CD14-positive monocyte (primary cell): ENCODE measurements around the gene UTP25. TPM values are rescaled to one million over a fixed set of nuclear protein-coding genes. Genes with fewer than 3 reads are reported as not detected.

Experiments used
- DNase-seq, 3 donors: peaks; one replicate each; pipeline ENCODE4 v3.0.0-alpha.2; 2011 to 2022
- H2AFZ ChIP-seq: 2 replicates; pipeline ENCODE4 v1.6.0; 2012; ENCODE audit warnings: mild to moderate bottlenecking, low read depth, low read length, inconsistent platforms; ENCODE audit not compliant: insufficient read depth, poor library complexity, severe bottlenecking
- H3K27ac ChIP-seq, 2 donors: 1 replicate in 1 of 2; 2 replicates in 1 of 2; pipeline ENCODE4 v1.5.1; 2012 to 2013; ENCODE audit warnings: low read length in 2 of 2, control low read depth in 1 of 2, inconsistent platforms in 1 of 2, low read depth in 1 of 2, mild to moderate bottlenecking in 1 of 2
- H3K27me3 ChIP-seq, 2 donors: one replicate each; pipeline versions ENCODE4 v1.6.0 to v1.6.1; 2011 to 2013; ENCODE audit warnings: low read length in 2 of 2; ENCODE audit not compliant: control insufficient read depth in 2 of 2, insufficient read depth in 2 of 2
- H3K36me3 ChIP-seq, 2 donors: replicated peaks in 1 of 2; 1 replicate in 1 of 2; 2 replicates in 1 of 2; pipeline versions ENCODE4 v1.5.1 to v1.6.1; 2012 to 2013; ENCODE audit warnings: low read length in 2 of 2, control low read depth in 1 of 2, inconsistent platforms in 1 of 2, mild to moderate bottlenecking in 1 of 2; ENCODE audit not compliant: insufficient read depth in 2 of 2, control insufficient read depth in 1 of 2
- H3K4me1 ChIP-seq, 2 donors: 1 replicate in 1 of 2; 2 replicates in 1 of 2; pipeline versions ENCODE4 v1.5.1 to v1.6.1; 2012 to 2013; ENCODE audit warnings: low read length in 2 of 2, control low read depth in 1 of 2, inconsistent platforms in 1 of 2, mild to moderate bottlenecking in 1 of 2, moderate library complexity in 1 of 2; ENCODE audit not compliant: insufficient read depth in 2 of 2, control insufficient read depth in 1 of 2
- H3K4me2 ChIP-seq: replicated peaks from 2 replicates; pipeline ENCODE3; 2012; ENCODE audit warnings: low read length, moderate library complexity, mild to moderate bottlenecking; ENCODE audit not compliant: poor library complexity, severe bottlenecking; ENCODE audit errors: extremely low read depth
- H3K4me3 ChIP-seq, 3 experiments: fragments of 200-600 bp in 1 of 3; sonication (generic) in 1 of 3; replicated peaks in 1 of 3; 1 replicate in 2 of 3; 2 replicates in 1 of 3; pipeline ENCODE4 v1.5.1; 2011 to 2013; ENCODE audit warnings: low read length in 3 of 3, mild to moderate bottlenecking in 3 of 3, control low read depth in 2 of 3, low read depth in 2 of 3, inconsistent platforms in 1 of 3, moderate library complexity in 1 of 3
- H3K79me2 ChIP-seq: 2 replicates; pipeline ENCODE4 v1.6.0; 2012; ENCODE audit warnings: mild to moderate bottlenecking, control low read depth, inconsistent platforms, low read length, moderate library complexity; ENCODE audit not compliant: insufficient read depth
- H3K9ac ChIP-seq: 2 replicates; pipeline ENCODE4 v1.6.0; 2017; ENCODE audit warnings: low read length, mild to moderate bottlenecking; ENCODE audit not compliant: insufficient read depth, poor library complexity, severe bottlenecking
- H3K9me3 ChIP-seq, 2 donors: replicated peaks in 1 of 2; 1 replicate in 1 of 2; 2 replicates in 1 of 2; pipeline versions ENCODE4 v1.5.1 to v1.6.1; 2012 to 2013; ENCODE audit warnings: low read length in 2 of 2, control low read depth in 1 of 2; ENCODE audit not compliant: control insufficient read depth in 1 of 2, insufficient read depth in 1 of 2
- H4K20me1 ChIP-seq: 2 replicates; pipeline ENCODE4 v1.6.0; 2012; ENCODE audit warnings: mild to moderate bottlenecking, low read length, control low read depth, moderate library complexity; ENCODE audit not compliant: insufficient read depth
- H3K27ac Mint-ChIP-seq, 7 donors: one replicate each; pipeline ENCODE4 v1.8.0; 2020; ENCODE audit warnings: mild to moderate bottlenecking in 7 of 7, mixed read lengths in 7 of 7, moderate library complexity in 6 of 7, inconsistent platforms in 2 of 7
- H3K27me3 Mint-ChIP-seq, 3 donors: one replicate each; pipeline ENCODE4 v1.8.0; 2021 to 2022; ENCODE audit warnings: low read depth in 3 of 3, mild to moderate bottlenecking in 3 of 3, mixed read lengths in 3 of 3, moderate library complexity in 3 of 3, inconsistent platforms in 1 of 3
- H3K36me3 Mint-ChIP-seq, 2 donors: one replicate each; pipeline ENCODE4 v1.8.0; 2020; ENCODE audit warnings: mixed read lengths in 2 of 2, inconsistent platforms in 1 of 2, mild to moderate bottlenecking in 1 of 2
- H3K4me1 Mint-ChIP-seq: one replicate; pipeline ENCODE4 v1.8.0; 2020; ENCODE audit warnings: mild to moderate bottlenecking, mixed read lengths
- H3K4me3 Mint-ChIP-seq, 2 donors: one replicate each; pipeline ENCODE4 v1.8.0; 2020; ENCODE audit warnings: mild to moderate bottlenecking in 2 of 2, mixed read lengths in 2 of 2, moderate library complexity in 1 of 2
- H3K9me3 Mint-ChIP-seq, 7 donors: one replicate each; pipeline ENCODE4 v1.8.0; 2020 to 2022; ENCODE audit warnings: mixed read lengths in 7 of 7, mild to moderate bottlenecking in 6 of 7, moderate library complexity in 6 of 7, inconsistent platforms in 2 of 7
- WGBS: methylation state at CpG from one replicate; pipeline ENCODE4 v1.1.5; 2013; ENCODE audit warnings: missing lambda C conversion rate; ENCODE audit not compliant: insufficient coverage; 5-methylcytosine and 5-hydroxymethylcytosine counted together
- intact Hi-C, 2 donors: fragments of 100-400 bp; cut with micrococcal nuclease; formaldehyde crosslinking; loops; one replicate each; pipeline versions ENCODE4 v1.15.0 to v1.15.1; 2023
- polyA plus RNA-seq, 3 donors: library from polyadenylated mRNA; depleted of rRNA in 1 of 3; unstranded in 2 of 3; stranded (reverse) in 1 of 3; fragments of 300-500 nt in 2 of 3; fragments of >200 nt in 1 of 3; fragmentation: Illumina TruSeq in 2 of 3; gene quantifications; 1 replicate in 2 of 3; 2 replicates in 1 of 3; pipeline ENCODE4 v1.2.3, GENCODE V29; 2012 to 2021
- TF ChIP-seq, protein P1 (sequence below): fragments of 200-600 bp; IDR thresholded peaks from one replicate; pipeline ENCODE4 v1.8.0; 2022; ENCODE audit warnings: antibody characterized with exemption, mild to moderate bottlenecking

UTP25 gene
- polyA plus RNA-seq, 3 donors = 0.98 to 1.4 (median 1.1) TPM

DNA sequence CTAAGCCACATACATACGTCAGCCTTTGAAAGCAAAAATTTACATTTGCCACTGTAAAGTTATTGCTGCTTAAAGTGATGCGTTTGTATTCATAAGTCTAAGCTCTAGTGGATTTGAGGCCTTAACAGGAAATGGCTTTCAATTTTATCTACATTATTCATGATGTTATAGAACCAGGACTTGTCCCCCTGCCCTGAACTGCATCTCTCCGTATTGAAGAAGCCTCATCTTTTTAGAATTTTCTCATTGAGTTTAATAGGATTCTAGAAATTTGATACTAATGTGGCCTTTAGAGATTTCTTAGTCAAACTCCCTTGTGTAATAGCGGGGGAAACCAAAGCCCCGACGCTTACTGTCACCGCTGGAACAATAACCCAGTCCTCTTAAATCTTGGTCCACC lies 9.9 kb downstream of the UTP25 start:
- intact Hi-C loops = no loop called here
- no peak overlapping the region for H3K9ac ChIP-seq
- H3K4me2 ChIP-seq = no peak overlapping the region
- H2AFZ ChIP-seq = no peak overlapping the region
- H3K79me2 ChIP-seq = no peaks in the 10 kb centered on the region
- H4K20me1 ChIP-seq = no peaks in the 10 kb centered on the region
- H3K4me1 ChIP-seq = no peaks in the 10 kb centered on the region
- no CpG with 5 or more reads among the region's 7 CpGs for WGBS
- H3K9me3 ChIP-seq = no peaks in the 10 kb centered on the region
- H3K4me3 ChIP-seq = no peak overlapping the region
- no peak for DNase-seq
- H3K27ac Mint-ChIP-seq = no peak overlapping the region
- H3K27me3 ChIP-seq = no peaks in the 10 kb centered on the region
- peaks cover 99 to 100% of the 10 kb centered on the region in 2 donors for H3K36me3 ChIP-seq
- no peak overlapping the region for H3K27ac ChIP-seq
- peaks cover 97 to 99% of the 10 kb centered on the region in 2 donors for H3K36me3 Mint-ChIP-seq
- H3K9me3 Mint-ChIP-seq = no peaks in the 10 kb centered on the region
- TF ChIP-seq, protein P1, sequence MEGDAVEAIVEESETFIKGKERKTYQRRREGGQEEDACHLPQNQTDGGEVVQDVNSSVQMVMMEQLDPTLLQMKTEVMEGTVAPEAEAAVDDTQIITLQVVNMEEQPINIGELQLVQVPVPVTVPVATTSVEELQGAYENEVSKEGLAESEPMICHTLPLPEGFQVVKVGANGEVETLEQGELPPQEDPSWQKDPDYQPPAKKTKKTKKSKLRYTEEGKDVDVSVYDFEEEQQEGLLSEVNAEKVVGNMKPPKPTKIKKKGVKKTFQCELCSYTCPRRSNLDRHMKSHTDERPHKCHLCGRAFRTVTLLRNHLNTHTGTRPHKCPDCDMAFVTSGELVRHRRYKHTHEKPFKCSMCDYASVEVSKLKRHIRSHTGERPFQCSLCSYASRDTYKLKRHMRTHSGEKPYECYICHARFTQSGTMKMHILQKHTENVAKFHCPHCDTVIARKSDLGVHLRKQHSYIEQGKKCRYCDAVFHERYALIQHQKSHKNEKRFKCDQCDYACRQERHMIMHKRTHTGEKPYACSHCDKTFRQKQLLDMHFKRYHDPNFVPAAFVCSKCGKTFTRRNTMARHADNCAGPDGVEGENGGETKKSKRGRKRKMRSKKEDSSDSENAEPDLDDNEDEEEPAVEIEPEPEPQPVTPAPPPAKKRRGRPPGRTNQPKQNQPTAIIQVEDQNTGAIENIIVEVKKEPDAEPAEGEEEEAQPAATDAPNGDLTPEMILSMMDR = no peak
- no peaks in the 10 kb centered on the region for H3K4me1 Mint-ChIP-seq
- no peaks in the 10 kb centered on the region for H3K27me3 Mint-ChIP-seq
- H3K4me3 Mint-ChIP-seq = no peak overlapping the region

DNA sequence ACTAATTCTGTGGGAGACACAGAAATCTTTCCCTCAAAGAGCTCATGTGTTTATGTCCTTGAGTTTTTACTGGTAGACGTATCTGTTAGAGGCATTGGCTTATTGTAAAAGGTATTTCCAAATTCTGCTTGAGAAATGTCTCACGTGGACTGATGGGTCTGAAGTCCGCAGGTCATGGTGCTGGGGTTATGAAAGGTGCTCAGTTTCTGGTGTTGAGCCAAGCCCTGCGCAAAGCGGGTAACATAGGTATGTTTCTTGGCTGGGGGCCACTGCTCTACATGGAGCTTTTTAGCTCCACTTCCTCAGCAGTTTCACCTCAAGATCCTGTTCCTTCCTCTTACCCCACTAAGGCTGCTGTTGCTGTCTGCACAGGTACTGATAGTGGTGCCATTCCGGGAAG lies 10.8 kb downstream of the UTP25 start:
- TF ChIP-seq, protein P1 = no peak
- Histone ChIP-seq H3K27ac (no peak overlapping the region), H4K20me1 (no peaks in the 10 kb centered on the region), H3K4me3 (no peak overlapping the region), H3K79me2 (no peaks in the 10 kb centered on the region), H3K27me3 (no peaks in the 10 kb centered on the region), H3K9ac (no peak overlapping the region), H3K4me1 (no peaks in the 10 kb centered on the region), H3K9me3 (no peaks in the 10 kb centered on the region), H3K4me2 (no peak overlapping the region), H3K36me3 (peaks cover 99 to 100% of the 10 kb centered on the region in 2 donors), H2AFZ (no peak overlapping the region)
- peak overlapping the region in 1 of 7 donors; percentile 27 for H3K27ac Mint-ChIP-seq
- WGBS = 88% methylated on average over 4 of the region's 6 CpGs
- no peaks in the 10 kb centered on the region for H3K4me1 Mint-ChIP-seq
- intact Hi-C loops = no loop called here
- no peaks in the 10 kb centered on the region for H3K9me3 Mint-ChIP-seq
- peaks cover 97 to 99% of the 10 kb centered on the region in 2 donors for H3K36me3 Mint-ChIP-seq
- no peak for DNase-seq
- H3K27me3 Mint-ChIP-seq = no peaks in the 10 kb centered on the region
- no peak overlapping the region for H3K4me3 Mint-ChIP-seq
